IPS-18c (cell line): ENCODE data around the gene ITPR1.

Experiments used
- H3K4me3 ChIP-seq: 2 replicates; pipeline ENCODE4 v1.7.0; 2013; ENCODE audit warnings: low read depth, mild to moderate bottlenecking, low read length, moderate library complexity; ENCODE audit not compliant: insufficient read depth
- H3K9me3 ChIP-seq: one replicate; pipeline ENCODE4 v1.6.1; 2013; ENCODE audit warnings: mild to moderate bottlenecking, low read length, moderate library complexity; ENCODE audit not compliant: control insufficient read depth, insufficient read depth

The ITPR1 gene

DNA sequence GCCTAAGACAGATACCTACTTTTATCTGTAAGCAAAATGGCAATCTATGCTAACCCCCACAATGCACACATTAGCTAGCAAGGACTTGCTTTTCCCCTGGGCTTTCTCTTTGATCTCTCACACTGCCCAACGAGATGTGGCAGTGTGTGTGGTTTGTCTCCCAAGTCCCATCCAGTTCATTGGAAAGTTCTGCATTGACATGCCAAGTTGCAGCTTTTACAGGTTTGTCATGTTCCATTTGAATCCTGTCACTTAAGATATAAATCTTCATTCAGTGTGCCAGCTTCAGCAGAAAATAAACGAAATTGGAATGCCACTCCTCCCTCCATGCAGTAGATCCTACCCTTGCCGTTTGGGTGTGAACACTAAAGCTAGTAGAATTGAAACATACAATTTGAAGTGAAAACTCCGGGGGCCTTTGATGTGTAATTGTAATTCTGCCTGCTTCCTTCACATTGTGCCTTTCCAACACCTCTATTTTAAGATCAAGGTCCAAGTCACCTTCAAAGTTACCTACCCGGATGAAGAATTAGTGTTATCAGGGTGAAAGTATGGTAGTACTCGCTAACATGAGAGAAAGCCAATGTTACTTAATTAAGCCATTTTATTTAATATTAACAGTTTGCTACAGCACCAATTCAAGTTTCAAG lies 355.2 kb downstream of the ITPR1 start:
- Histone ChIP-seq H3K4me3 (no peak overlapping the region), H3K9me3 (no peaks in the 10 kb centered on the region)

DNA sequence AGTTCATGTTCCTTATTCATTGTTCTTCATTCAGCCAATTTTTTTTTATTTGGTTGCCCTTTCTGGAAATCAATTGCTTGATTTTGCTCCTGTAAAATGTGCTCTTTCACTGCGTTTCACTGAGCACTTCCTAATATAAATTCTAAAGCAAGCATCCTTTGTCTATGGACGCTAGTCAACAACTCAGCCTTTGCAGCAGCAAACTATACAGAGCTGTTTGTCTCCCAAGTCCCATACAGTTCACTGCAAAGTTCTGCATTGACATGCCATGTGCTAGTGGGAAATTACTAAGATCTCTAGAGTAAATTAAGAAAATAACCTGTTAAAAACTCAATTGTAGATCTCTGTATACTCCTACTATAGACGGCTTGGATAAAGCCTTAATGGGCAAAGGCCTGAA lies 356.0 kb downstream of the ITPR1 start:
- H3K4me3 ChIP-seq, result no peak overlapping the region

DNA sequence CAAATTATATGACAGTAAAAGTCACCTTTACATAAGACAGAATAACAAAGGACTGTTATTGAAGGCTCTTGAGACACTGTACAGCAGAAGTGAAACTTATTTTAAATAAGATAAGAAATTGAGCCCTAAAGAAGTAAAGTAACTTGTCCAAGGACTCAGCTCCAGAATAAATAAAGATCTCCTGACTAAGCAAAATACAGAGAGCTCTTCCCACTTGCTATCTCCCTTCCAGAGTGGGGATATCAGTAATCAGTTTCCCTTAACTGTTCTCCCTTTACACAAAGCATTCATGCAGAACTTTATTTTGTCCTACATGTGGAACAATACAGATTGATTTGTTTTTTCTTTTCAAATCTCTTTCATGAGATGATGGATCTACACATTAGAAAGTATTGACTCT lies 356.6 kb downstream of the ITPR1 start:
- Histone ChIP-seq H3K4me3 (no peak overlapping the region), H3K9me3 (no peaks in the 10 kb centered on the region)

More for the DNA sequence above, 356.0 kb downstream of the ITPR1 start:
- H3K9me3 ChIP-seq, result no peaks in the 10 kb centered on the region

DNA sequence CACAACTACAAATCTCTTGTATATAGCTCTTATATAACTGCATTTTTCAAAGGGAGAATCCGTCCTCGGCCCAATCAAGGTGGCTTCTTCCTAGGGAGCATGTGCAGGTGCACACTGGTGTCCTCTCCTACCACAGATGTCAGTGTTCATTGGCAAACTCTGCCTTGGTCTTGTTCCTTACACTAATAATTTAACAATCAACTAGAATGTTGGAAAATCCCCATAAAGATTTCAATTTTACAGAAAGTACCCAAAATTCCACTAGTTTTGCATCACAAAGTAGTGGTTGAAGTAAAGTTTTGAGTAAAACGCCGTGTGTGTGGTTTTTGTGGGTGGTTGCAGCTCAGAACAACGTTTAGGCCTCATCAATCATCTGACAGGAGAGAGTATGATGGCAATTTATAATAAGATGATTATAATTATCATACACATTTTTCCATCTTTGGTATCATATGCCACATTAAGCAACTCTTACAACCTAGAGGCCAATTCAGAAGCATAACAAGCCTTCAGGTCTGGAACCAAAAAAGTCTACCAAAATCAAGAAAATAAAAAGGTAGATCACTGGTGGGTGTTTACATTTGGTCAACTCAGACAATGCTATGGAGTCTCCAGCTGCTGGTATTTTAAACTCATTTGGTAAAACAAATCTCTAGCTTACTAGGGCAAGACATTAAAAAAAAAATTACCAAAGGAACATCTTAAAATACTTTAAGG lies 357.2 kb downstream of the ITPR1 start:
- Histone ChIP-seq H3K4me3 (no peak overlapping the region), H3K9me3 (no peaks in the 10 kb centered on the region)

DNA sequence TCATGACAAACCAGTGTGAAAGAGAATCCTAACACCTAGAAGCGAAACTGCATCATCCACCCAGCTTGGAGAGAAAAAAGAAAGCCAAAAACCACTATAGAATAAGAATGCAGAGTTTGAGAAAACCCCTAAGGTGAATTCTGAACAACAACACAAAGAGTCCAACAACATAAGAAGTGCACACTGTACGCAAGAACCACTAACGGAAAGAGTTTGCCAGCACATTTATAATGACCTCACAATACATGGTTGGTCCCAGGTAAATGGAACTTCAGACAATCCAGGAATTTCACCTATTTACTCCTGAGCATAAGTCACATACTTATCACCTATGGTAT lies 357.7 kb downstream of the ITPR1 start:
- no peaks in the 10 kb centered on the region for H3K9me3 ChIP-seq

DNA sequence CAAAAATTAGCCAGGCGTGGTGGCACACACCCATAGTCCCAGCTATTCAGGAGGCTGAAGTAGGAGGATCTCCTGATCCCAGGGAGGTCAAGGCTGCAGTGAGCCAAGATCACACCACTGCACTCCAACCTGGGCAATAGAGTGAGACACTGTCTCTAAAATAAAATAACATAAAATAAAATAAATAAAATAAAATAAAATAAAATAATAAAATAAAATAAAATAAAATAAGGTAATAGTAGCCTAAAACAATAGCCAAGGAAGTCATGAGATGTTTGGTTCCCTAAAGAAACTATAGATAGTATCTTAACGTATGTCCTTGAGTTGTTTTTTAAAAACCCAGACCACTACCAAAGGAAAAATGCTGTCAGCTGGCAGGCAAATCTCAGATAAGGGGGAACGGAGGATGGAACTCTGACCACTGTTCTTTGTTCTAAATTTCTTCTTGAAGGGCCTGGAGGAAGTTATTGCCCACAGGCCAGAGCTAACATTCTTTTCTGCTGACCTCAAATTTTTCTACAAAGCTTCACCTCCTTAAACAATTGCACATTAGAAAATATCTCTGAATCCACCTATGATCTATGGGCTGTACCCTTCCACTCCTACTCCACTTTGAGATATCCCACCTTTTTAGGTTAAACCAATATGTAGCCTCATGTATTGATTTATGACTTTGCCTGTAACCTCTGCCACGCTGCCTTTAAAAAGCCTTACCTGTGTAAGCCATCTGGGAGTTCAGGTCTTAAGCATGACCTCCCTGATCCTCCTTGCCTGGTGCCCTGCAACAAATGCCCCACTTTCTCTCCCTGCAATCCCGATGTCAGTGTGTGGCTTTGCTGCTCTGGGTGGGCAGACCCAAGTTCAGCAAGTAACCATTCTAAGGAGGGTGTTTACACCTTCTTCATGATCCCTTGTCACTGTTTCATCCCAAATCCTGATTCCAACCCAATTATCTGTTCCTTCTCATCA lies 359.9 kb downstream of the ITPR1 start:
- no peak overlapping the region for H3K4me3 ChIP-seq
- H3K9me3 ChIP-seq, result no peaks in the 10 kb centered on the region

More for the DNA sequence above, 357.7 kb downstream of the ITPR1 start:
- H3K4me3 ChIP-seq, result no peak overlapping the region

DNA sequence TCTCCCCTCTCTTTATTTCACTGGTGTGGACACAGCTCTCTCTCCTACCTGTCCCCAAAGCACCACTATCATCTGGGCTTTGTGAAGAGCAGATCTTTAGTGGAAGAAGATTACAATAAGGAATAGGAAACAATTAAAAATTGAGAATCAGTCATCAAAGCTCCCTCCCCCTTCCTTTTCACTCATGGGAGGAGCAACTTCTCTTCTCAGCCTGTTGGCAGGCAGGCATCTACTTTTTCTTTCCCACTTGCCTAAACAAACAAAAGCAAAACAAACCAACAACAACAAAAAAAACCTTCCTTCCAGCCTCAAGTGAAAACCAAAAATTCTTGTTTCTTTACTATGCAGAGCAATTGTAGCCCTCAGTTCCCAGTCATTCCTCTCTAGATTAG lies 360.6 kb downstream of the ITPR1 start:
- Histone ChIP-seq H3K9me3 (no peaks in the 10 kb centered on the region), H3K4me3 (no peak overlapping the region)

DNA sequence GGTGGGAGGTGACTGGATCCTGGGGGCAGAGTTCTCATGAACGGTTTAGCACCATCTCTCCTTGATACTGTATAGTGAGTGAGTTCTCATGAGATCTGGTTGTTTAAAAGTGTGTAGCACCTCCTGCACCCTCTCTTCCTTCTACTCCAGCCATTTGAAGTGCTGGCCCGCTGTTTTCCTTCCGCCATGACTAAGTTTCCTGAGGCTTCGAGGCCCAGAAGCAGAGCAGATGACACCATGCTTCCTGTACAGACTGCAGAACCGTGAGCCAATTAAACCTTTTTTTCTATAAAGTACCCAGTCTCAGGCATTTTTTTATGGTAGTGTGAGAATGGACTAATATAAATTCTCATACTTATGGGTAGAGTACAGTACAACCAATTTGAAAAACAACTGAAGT lies 362.5 kb downstream of the ITPR1 start:
- no peaks in the 10 kb centered on the region for H3K9me3 ChIP-seq

DNA sequence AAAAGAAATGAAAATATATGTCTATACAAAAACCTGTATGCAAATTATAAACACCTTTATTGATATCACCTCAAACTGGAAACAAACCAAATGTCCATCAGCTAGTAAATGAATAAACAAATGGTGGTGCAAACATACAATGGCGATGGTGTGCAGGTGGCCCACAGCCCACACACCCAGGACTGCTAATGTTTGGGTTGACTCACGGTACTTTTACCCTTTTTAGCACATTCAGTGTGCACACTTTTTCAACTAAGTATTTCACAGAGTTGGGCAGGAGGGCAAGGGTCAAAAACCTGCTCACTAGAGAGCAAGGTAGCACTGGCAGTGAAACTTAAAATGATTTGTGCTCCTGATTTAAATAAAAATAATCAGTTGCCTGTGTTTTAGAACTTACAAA lies 363.0 kb downstream of the ITPR1 start:
- Histone ChIP-seq H3K9me3 (no peaks in the 10 kb centered on the region), H3K4me3 (no peak overlapping the region)

More for the DNA sequence above, 362.5 kb downstream of the ITPR1 start:
- H3K4me3 ChIP-seq, result no peak overlapping the region

DNA sequence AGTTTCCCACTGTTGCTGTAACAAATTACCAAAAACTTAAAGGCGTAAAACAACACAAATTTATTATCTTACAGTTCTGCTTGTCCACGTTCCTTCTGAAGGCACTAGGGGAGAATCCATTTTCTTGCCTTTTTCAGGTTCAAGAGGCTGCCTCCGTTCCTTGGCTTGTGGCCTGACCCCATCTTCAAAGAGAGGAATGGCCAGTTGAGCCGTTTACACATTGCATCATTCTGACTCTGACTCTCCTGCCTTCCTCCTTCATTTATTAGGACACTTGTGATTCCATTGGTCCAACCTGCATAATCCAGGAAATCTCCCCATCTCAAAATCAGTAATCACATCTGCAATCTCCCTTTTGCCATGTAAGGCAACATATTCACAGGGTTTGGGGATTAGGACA lies 363.4 kb downstream of the ITPR1 start:
- Histone ChIP-seq H3K4me3 (no peak overlapping the region), H3K9me3 (no peaks in the 10 kb centered on the region)

DNA sequence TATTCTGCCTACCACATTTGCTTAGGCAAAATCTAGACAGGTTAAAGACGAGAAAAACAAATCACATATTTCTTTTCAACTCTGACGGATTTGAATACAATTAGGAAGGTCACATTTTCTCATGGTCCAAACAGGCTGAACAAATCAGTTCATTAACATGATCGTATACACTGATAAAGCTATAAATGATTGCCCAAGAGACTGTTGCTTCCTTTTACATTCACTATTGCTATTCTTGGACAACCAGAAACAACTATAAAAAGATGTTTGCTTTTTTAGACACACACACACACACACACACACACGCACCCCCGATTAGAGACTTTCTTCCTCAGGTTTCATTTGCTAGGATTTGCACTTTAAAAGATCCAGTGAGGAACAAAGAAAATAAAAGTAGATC lies 363.8 kb downstream of the ITPR1 start:
- no peaks in the 10 kb centered on the region for H3K9me3 ChIP-seq
- no peak overlapping the region for H3K4me3 ChIP-seq

DNA sequence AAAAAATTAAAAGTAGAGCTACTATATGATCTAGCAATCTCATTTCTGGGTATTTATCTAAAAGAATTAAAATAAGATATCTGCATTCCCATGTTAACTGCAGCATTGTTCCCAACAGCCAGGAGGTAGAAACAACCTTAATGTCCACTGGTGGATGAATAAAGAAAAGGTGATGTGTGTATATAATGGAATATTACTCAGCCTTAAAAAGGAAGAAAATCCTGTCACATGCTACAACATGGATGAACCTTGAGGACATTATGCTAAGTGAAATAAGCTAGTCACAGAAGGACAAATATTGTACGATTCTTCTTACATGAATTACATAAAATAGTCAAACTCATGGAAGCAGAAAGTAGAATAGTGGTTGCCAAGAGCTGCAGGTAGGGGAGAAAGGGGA lies 366.6 kb downstream of the ITPR1 start:
- Histone ChIP-seq H3K9me3 (no peaks in the 10 kb centered on the region), H3K4me3 (no peak overlapping the region)

DNA sequence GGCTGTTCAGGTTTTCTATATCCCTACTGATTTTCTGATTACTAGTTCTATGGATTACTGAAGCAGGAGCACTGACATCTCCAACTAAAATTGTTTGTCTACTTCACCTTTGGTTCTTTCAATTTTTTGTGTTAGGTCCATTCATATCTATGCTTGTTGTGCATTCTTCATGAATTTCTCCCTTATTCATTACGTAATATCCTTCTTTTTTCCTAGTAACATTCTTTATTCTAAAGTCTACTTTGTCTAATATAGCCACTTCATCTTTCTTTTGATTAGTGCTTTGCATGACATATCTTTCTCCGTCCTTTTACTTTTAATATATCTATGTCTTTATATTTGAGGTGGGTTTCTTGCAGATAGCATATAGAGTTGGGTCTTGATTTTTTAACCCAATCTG lies 369.8 kb downstream of the ITPR1 start:
- no peaks in the 10 kb centered on the region for H3K9me3 ChIP-seq
- no peak overlapping the region for H3K4me3 ChIP-seq

DNA sequence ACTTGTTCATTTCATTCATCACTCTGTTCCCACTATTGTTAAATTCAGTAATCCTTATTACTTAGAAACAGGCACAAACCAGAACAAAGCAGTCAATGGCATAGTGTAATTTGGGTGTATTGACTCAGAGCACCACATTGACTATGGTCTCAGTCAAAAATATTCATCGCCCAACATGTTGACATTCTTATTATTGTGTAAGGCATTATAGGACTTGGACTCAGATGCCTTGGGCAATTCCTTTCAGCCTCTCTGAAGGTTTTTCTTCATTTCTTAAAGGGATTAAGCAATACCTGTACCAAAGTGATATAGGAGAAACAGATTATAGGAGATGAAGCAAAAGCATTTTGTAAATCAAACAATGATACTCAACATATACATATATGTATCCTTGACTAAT lies 371.4 kb downstream of the ITPR1 start:
- no peak overlapping the region for H3K4me3 ChIP-seq
- no peaks in the 10 kb centered on the region for H3K9me3 ChIP-seq

DNA sequence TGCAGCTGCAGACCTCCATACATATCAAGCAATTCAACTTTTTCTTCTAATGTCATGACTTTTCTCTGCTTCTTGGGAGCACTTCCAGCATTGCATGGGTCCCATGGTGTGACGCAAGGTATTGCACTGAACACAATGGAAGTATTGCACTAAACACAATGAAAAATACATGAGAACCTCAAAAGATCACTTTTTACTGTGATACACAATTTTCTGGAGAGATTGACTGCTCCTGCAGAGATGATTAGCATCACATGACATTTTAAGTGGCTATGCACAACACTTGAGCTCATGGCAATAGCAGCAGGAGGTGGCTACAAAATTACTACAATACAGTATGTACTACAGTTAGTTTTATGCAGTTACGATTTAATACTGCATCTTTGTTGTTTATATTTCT lies 372.6 kb downstream of the ITPR1 start:
- no peak overlapping the region for H3K4me3 ChIP-seq
- H3K9me3 ChIP-seq, result no peaks in the 10 kb centered on the region

DNA sequence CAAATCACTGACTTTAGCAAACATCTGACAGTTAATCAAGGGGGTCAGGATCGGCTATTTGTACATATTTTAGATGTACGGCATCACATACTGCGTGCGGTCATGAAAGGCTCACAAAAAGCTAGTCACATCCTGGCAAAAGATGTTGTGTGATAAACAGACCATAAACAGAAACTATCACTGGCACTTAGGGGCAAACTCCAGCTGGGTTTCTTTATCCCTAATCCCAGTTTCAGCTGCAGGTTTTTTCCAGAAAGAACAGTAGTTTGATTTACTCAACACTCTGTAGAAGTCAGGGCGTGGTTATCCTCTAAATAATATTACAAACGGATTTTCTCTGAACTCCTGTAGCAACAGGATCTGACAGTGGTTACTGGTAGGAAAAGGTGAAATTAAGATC lies 373.7 kb downstream of the ITPR1 start:
- H3K9me3 ChIP-seq, result no peaks in the 10 kb centered on the region
- no peak overlapping the region for H3K4me3 ChIP-seq

DNA sequence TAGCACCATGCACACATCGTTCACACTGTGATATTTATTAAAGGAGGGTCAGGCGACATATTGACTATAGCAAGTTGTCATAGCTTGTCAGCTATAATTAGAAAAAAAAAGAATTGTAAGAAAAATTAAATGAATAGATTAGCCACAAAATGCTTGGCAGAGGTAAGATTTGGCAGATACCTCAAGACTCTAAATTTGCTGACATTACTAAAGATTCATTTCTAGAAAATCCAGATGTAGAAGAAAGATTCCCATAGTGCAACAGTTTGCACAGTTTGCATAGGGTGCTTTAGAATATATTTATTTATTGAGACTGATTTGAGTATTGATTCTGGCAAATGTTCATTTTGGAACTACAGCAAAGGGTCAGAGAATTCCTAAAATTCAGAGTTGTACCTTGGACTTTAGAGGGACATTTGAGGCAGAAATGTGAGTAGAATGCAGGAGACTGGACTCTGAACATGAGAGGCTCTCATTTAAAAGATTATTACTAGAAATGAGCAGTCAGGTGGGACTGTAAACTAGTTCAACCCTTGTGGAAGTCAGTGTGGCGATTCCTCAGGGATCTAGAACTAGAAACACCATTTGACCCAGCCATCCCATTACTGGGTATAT lies 384.1 kb downstream of the ITPR1 start:
- no peak overlapping the region for H3K4me3 ChIP-seq

More for the DNA sequence above, 384.1 kb downstream of the ITPR1 start:
- no peaks in the 10 kb centered on the region for H3K9me3 ChIP-seq
